Endometrial microvascular endothelial cells (primary cell): Measurements from ENCODE around the gene PAM16. TPM values are rescaled to one million over a fixed set of nuclear protein-coding genes. Genes with fewer than 3 reads are reported as not detected.

Source experiments
- in situ Hi-C: cut with HindIII; loops from 2 replicates; pipeline ENCODE4 v1.10.0; 2017; ENCODE audit warnings: low sequenced_read_pairs, low pct_unique_long_range_greater_than_20kb; ENCODE audit errors: inconsistent ontology term
- total RNA-seq: library from RNA; depleted of rRNA; stranded (reverse); fragments of >200 nt; gene quantifications from one replicate; pipeline ENCODE4 v1.2.3, GENCODE V29; 2015; ENCODE audit errors: inconsistent ontology term

The PAM16 gene
- total RNA-seq, 1 donor from 2014 or later: 39.7 TPM

- in situ Hi-C loops: no loop called here
These were observed 35.7 kb downstream of the PAM16 start, which contains the start of gene GLIS2 for GRCh38 chr16:4315186-4316107. Gene GLIS2 (plus strand): TSS chr16:4316067. CDS start chr16:4332281, 16,214 bp downstream.

GRCh38 chr16:4314532-4315185 lies 36.5 kb downstream of the PAM16 start:
- in situ Hi-C loops: no loop called here

DNA sequence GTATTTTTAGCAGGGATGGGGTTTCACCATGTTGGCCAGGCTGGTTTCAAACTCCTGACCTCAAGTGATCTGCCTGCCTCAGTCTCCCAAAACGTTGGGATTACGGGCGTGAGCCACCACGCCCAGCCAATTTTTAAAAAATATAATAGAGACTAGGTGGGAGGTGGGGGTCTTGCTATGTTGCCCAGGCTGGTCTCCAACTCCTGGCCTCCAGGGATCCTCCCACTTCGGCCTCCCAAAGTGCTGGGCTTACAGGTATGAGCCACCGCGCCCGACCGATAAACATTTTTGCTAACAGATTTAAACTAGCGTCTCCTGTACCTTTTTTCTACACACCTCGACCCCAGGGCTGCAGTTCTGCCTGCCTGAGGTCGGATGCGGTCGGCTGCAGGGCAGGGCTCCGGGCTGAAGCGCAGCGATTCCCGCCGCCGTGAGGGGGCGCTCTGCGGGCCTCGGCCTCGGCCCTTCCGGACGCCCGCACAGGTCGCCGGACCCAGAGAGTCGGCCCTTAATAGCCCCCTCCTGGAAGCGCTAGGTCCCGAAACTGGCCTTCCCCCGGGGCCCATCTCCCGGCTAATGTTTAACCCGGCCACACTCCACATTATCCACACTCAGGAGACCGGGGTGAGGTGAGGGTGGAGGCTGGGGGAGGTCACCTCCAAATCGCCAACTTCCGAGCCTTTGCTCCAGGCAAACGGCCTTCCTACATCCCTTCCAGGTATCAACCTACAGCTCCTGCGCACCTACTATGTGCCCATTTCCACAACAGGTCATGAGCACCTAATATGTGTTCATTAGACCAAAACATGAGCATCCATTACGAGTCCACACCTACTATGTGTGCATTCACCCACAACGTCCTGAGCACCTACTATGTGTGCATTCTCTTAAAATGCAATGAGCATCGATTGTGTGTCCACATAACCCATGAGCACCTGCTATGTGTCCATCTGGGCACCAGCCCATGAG lies 37.3 kb downstream of the PAM16 start:
- in situ Hi-C loops: no loop called here

DNA sequence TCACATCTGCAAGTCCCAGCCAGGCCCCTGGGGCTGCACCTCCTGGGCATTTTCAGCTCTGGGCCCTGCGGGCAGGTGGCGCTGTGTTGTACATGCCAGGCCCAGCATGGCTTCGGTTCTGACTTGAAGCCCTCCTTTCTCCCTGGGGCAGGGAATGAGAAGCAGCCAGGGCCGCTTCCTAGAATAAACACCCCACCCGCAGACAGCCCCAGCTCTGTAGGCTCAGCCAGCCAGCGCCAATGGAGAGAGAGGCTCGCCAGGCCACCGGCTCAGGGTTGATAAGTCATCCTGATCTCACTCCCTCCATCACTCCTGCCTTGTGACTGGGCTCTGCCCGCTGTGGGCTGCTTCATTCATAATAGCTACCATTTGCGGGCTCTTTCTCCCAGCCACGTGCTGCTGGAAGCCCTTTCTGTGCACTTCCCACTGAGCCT lies 41.3 kb downstream of the PAM16 start:
- in situ Hi-C loops: no loop called here

DNA sequence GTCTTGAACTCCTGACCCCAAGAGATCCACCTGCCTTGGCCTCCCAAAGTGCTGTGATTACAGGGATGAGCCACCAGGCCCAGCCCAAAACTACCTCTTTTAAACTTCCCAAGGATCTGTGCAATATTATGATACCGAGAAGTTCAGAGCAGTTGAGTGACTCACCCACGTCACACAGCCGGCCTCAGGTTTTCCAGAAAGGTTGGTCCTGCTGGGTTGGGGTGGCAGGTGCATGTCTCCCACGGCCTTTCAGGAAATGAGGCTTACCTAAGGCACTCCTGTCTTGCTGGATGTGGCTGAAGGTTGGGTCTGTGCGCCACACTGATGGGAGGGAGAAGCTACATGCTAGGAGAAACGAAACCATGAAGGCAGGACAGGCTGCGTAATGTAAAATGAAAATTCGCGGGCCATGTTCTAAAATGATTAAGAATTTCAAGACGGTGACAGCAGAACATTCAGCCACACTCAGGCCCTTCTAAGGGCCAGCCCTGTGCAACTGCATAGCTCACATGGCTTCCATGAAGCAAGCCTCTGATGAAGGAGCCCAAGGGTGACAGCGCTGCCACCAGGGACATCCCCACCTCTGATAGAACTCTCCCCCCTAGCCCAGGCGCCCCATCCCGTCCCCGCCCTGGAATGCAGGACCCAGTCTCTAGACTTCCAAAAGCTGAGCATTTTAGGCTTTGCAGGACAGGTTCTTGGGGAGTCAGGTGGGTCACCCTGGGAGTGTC lies 41.9 kb downstream of the PAM16 start:
- in situ Hi-C loops: no loop called here

DNA sequence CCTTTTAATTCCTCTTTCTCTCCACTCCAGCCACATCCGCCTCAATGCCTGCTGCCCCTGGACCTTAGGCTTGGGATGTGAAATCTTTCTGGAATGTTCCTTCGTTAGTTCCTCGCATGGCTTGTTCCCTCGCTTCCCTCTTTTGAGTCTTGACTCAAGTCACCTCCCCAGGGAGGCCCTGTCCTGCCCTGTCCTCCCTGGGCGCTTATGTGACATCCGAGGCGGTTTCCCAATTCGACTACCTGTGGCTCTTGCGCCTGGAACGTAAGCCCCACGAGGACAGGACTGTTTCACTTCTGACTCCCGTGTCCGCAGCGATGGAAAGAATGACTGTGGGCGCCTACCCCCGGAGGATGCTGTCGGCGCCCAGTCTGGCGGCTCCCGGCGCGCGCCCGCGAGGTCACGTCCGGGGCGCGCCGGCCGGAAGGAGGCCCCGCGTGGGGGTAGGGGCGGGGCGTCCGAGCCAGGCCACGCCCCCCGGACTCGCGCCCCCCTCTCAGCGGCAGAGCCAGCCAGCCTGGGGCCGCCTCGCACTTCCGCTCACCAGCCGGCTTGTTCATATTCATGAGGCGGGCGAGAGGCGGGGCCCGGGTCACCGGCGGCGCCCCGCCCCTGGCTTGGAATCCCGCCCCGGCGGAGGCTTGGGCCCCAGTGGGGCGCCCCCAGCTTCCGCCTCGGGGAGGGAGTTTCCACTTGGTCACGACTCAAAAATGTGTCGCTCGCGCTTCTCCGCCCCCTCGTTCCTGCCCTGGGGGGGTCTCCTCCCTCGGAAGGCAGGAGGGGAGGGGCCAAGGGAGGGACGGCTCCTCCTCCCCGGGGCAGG lies 43.7 kb downstream of the PAM16 start:
- in situ Hi-C loops: no loop called here

GRCh38 chr16:4306470-4307214 lies 44.5 kb downstream of the PAM16 start:
- in situ Hi-C loops: no loop called here

- in situ Hi-C loops: no loop called here
These were observed 47.1 kb downstream of the PAM16 start for GRCh38 chr16:4303973-4304372.

- in situ Hi-C loops: no loop called here
These were observed 49.2 kb downstream of the PAM16 start for GRCh38 chr16:4301968-4302367.

- in situ Hi-C loops: no loop called here
These were observed 49.9 kb downstream of the PAM16 start for GRCh38 chr16:4301177-4301576.

GRCh38 chr16:4298761-4299522 lies 52.2 kb downstream of the PAM16 start:
- in situ Hi-C loops: loop anchor here (10.0 kb wide), 1 partner anchor 46 kb away; no protein-coding TSS in a partner anchor

DNA sequence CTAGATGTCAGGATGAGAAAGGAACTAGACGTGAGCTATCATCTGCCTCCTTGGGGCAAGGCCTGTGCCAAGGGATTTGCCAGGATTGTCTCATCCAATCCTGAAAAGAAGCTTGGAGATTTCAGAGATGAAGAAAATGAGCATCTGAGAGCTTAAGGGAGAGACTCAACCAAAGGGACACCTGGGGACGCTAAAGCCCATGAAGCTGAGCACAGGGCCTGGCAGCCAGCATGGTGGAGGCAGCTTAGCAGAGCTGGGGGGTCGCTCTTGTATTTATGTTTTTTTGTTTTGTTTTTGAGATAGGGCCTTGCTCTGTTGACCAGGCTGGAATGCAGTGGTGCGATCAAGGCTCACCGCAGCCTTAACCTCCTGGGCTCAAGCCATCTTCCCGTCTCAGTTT lies 53.6 kb downstream of the PAM16 start:
- in situ Hi-C loops: loop anchor here (10.0 kb wide), 1 partner anchor 47 kb away; no protein-coding TSS in a partner anchor

- in situ Hi-C loops: loop anchor here (10.0 kb wide), 1 partner anchor 49 kb away; no protein-coding TSS in a partner anchor
These were observed 55.5 kb downstream of the PAM16 start for GRCh38 chr16:4295581-4295980.

- in situ Hi-C loops: loop anchor here (10.0 kb wide), 1 partner anchor 51 kb away; no protein-coding TSS in a partner anchor
These were observed 57.2 kb downstream of the PAM16 start for GRCh38 chr16:4293822-4294457.

DNA sequence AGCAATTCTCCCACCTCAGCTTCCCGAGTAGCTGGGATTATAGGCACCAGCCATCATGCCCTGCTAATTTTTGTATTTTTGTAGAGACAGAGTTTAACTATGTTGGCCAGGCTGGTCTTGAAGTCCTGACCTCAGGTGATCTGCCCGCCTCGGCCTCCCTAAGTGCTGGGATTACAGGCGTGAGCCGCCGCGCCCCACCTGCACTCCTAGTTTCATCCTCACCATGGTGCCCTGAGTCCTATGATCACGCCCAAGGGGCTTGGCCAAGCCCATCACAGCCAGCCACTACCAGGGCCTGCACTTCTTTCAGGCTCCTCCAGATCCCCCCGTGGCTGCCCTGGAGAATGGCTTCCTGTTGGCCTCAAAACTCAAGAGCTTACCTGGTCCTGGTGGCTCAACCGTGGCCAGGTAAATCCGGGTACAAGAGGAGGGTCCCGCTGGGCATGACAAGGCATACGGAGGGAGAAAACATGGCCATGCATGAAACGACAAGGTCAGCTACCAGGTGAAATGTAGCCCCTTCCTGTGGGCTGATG lies 57.9 kb downstream of the PAM16 start:
- in situ Hi-C loops: loop anchor here (10.0 kb wide), 1 partner anchor 52 kb away; no protein-coding TSS in a partner anchor
